NCI-H748 (cell line): Measurements from ENCODE around the gene CGNL1.

Experiments used
- DNase-seq: peaks from one replicate; lab custom pipeline; 2025; ENCODE audit not compliant: unreplicated experiment; lab: John Stamatoyannopoulos, UW

Gene CGNL1

GRCh38 chr15:57517030-57517671 is 140.8 kb downstream of the CGNL1 start:
- no peak for DNase-seq

- no peak for DNase-seq
Measured at GRCh38 chr15:57518779-57519405, 142.6 kb downstream of the CGNL1 start.

- DNase-seq, result no peak
Measured at GRCh38 chr15:57519806-57520205, 143.5 kb downstream of the CGNL1 start.

GRCh38 chr15:57521503-57521902 is 145.2 kb downstream of the CGNL1 start:
- no peak for DNase-seq

- no peak for DNase-seq
Measured at GRCh38 chr15:57522148-57522547, 145.8 kb downstream of the CGNL1 start.

GRCh38 chr15:57525581-57525980 is 149.3 kb downstream of the CGNL1 start:
- no peak for DNase-seq

- DNase-seq, result no peak
Measured at GRCh38 chr15:57526076-57526475, 149.8 kb downstream of the CGNL1 start.

- DNase-seq, result no peak
Measured at GRCh38 chr15:57526615-57527014, 150.3 kb downstream of the CGNL1 start.

- DNase-seq, result peak; percentile 81
Measured at GRCh38 chr15:57527382-57528091, 151.2 kb downstream of the CGNL1 start.

GRCh38 chr15:57528940-57529565 is 152.7 kb downstream of the CGNL1 start:
- DNase-seq, result no peak

GRCh38 chr15:57529748-57530147 is 153.4 kb downstream of the CGNL1 start:
- DNase-seq, result no peak

GRCh38 chr15:57532731-57533447 is 156.6 kb downstream of the CGNL1 start:
- DNase-seq, result no peak

GRCh38 chr15:57533448-57533799 is 157.1 kb downstream of the CGNL1 start:
- peak; percentile 30 for DNase-seq

GRCh38 chr15:57534281-57534680 is 158.0 kb downstream of the CGNL1 start:
- DNase-seq, result no peak

- peak; percentile 48 for DNase-seq
Measured at GRCh38 chr15:57537072-57537471, 160.8 kb downstream of the CGNL1 start.

GRCh38 chr15:57537488-57538264 is 161.4 kb downstream of the CGNL1 start:
- no peak for DNase-seq

GRCh38 chr15:57538265-57538529 is 161.9 kb downstream of the CGNL1 start:
- DNase-seq, result no peak

- no peak for DNase-seq
Measured at GRCh38 chr15:57538821-57539220, 162.5 kb downstream of the CGNL1 start.

- no peak for DNase-seq
Measured at GRCh38 chr15:57540211-57540610, 163.9 kb downstream of the CGNL1 start.

GRCh38 chr15:57540736-57541135 is 164.4 kb downstream of the CGNL1 start:
- DNase-seq, result no peak

GRCh38 chr15:57541271-57541670 is 165.0 kb downstream of the CGNL1 start:
- no peak for DNase-seq
